Stimulated activated CD4-positive, alpha-beta T cell treated with anti-CD3 and anti-CD28 coated beads, Interleukin-1b, Interleukin-23, amount 100 ng/mL, for 1 hour (primary cell): ENCODE results near the gene PTPRN2.

Experiments used
- DNase-seq, 2 donors: peaks; one replicate each; pipeline ENCODE4 v3.0.0-alpha.2; 2020; ENCODE audit warnings: low read depth in 2 of 2

PTPRN2 gene

DNA sequence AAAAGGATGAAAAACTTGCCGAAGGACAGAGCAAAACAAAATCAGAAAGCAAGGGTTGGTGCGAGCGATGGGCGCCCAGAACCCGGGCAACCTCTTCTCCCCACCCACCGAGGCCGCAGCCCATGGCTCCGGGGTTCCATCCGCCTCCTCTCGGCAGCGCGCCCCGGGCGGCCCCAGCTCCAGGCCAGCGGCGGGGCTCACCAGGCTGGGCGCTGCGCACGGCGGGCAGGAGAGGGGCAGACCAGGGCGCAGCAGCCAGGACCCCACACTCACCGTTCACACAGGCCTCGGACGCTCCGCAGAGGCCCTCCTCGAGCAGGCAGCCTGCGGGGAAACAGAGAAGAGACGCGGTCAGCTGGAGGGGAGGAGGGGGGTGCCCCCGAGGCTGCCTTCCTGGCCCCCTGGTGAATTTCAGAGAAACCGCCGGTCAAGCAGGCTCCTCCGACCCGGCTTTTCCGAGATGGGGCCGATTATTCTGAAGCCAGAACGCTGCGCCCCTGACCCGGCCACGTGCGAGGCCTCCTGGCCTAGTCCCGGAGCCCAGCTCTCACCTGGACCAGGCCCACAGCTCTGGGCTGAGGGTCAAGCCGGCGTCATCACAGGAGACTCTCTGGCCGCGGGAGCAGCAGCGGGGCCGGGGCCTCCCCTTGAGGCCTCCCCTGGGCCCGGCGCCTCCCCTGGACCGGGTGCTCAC is 98.0 kb downstream of the PTPRN2 start:
- DNase-seq: no peak

DNA sequence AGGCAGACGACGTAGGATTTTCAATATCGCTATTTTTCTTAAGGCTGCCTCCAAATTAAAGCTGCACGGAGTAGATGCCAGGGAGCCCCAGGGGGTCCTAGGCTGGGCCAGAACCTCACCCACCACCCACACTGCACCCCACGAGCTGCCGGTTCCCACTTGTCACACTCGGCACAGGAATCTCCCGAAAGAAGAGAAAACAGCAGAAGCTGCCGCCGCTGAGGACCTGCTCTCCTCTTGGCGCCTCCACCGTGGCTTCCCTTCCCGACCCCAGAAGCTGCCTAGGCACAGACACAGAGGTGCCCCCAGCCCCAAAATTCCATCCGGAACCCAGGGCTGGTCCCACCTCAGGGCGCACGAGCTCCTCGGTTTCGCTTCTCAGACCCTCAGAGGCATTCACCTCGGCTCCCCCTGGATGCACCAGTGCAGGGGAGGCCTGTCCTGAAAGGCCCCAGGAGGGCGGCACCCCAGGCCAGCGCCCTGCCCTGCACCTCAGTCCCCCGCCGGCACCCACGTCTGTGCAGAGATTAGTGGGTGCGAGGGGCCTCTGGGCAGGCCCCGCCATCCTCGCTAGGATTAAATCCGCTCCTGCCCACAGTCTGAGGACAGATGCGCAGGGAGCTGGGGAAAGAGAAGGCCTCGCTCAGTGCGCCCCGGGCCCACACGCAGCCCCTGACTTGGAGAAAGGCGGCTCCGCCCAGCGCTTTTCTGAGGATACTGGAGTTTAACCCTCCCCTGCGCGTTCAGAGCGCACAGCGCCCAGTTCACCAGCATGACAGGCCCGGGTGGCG is 99.2 kb downstream of the PTPRN2 start:
- no peak for DNase-seq

DNA sequence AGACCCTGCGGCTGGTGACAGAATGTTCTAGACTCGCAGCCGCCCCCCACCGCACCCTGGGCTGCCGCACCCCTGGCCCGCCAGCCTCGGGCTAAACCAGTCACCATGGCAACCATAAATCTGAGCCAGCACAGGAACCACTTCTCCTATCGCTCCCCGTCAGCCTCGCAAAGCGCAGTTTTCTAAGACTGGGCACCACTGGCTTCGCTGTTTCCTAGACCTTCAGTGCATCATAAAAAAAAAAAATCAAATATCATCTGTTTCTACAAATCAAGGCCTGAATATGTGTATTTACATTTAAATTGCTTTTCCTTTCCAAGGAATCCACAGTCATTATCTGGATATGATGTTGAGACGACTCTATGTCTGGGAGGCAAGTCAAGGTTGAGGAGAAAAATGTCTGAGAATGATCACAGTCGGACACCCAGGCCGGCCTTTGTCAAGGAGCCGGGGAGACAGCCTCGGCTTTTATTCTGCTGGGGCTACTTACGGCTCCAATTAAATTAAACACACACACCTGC is 99.9 kb downstream of the PTPRN2 start:
- DNase-seq: no peak

DNA sequence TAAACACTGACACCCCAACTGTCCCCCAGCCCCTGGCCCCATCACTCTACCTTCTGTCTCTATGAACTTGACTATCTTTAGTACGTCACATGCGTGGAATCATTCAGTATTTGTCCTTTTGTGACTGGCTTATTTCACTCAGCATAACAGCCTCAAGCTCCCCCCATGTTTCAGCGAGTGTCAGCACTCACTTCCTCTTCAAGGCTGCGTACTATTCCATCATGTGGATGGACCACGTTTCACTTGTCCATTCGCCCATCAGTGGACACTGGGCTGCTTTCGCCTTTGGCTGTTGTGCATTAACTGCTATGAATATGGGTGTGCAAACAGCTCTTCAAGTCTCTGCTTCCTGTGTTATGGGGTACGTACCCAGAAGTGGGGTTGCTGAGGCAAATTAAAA is 100.7 kb downstream of the PTPRN2 start:
- no peak for DNase-seq

DNA sequence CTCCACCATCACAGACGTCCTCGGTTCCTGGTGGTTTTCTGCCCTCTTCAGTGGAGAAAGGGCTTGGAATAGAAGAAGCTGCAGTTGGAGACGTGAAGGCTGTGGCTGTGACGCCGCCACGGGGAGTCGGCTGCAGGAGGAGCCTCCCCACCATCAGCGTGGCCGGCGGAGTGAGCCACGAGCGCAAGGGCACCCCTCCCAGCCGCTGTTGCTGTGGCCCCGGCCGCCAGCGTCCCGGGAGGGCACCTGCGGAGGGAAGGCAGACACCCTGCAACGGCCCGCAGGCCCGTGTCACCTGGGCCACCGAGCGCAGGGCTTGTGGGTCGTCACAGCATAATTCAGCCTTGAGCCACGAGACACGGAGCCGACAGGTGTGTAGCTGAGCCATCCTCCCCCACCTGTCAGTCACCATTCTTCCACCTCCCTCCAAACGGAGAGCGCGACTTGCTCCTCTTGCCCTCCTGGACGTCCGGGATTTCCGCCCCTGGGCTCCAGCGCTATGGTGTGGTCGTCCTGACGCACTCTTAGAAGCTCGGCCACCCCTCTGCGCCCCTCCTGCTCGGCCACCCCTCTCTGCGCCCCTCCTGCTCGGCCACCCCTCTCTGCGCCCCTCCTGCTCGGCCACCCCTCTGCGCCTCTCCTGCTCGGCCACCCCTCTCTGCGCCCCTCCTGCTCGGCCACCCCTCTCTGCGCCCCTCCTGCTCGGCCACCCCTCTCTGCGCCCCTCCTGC is 102.7 kb downstream of the PTPRN2 start:
- DNase-seq: no peak

DNA sequence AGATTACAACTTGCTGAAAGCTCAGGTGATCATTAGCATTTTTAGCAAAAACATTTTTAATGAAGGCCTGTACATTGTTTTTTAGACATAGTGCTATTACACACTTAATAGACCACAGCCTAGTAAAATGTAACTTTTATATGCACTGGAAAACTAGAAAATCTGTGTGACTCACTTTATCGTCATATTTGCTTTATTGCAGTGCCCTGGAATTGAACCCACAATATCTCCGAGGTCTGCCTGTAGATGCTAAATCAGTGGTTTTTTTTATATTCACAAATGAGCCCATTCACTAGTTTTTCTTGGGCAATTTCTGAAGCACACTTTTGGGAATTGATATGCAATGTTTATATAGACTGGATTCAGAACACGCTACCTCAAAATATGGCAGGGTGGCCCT is 105.1 kb downstream of the PTPRN2 start:
- no peak for DNase-seq

DNA sequence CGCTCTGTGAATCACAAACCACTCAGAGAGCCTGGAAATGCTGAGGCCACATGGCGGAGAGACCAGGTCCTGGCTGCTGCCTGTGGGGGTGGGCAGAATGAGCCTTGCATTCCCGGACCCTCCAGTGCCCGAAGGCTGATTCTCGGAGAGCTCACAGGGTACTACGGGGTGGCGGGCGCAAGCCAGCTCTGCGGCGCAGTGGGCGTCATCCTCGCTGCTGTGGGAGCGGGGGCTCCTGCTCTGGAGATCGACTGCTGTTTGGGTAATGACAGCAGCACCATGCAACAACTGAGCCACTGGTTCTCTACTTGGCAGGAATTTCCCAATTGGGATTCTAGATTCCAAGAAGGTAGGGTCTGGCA is 108.0 kb downstream of the PTPRN2 start:
- DNase-seq: no peak

DNA sequence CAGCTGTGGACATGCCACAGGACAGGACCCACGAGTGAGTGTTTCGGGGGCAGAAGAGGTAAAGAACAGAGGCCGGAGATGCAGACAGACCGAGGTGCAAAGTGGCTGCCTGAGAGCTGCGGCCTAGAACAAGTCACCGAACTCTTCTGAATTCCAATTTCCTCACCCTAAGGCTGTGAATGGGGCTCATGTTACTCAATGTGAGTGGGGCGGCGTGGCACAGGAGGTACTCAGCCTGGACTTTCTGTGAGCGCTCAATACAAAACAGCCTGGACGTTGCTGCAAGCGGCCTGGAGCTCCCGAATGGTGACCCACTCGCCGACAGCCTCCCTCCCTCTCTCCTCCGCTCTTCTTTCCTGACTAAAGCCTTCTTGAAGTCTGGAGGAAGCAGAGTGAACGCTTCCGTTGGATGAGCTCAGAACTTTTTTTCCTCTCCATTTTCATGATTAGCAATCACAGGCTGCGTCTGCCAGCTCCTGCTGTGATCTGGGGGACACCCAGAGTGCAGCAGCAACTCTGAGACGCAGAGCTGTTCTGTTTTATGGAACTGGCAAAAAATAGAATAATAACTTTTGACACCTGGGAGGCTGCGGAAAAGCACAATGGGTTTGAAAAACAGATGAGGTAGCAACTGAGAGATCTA is 108.5 kb downstream of the PTPRN2 start:
- DNase-seq: no peak

DNA sequence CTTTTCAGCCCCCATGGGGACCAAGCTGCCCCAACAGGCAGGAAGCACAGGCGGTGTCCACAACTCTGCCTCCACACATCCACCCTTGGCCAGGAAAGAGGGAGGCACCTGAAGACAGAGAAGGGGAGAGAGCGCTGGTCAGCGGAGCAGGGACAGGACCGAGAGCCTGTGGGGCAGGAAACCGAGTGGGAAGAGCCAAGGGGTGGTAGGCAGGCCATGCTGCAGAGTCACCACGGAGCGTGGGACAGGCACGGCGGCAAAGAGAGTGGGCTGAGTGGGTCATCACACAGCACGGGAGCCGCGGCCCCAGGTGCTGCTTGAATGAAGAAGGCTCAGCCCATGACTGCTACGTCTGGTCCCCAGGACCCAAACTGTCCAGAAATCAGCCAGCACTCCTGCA is 109.8 kb downstream of the PTPRN2 start:
- no peak for DNase-seq

DNA sequence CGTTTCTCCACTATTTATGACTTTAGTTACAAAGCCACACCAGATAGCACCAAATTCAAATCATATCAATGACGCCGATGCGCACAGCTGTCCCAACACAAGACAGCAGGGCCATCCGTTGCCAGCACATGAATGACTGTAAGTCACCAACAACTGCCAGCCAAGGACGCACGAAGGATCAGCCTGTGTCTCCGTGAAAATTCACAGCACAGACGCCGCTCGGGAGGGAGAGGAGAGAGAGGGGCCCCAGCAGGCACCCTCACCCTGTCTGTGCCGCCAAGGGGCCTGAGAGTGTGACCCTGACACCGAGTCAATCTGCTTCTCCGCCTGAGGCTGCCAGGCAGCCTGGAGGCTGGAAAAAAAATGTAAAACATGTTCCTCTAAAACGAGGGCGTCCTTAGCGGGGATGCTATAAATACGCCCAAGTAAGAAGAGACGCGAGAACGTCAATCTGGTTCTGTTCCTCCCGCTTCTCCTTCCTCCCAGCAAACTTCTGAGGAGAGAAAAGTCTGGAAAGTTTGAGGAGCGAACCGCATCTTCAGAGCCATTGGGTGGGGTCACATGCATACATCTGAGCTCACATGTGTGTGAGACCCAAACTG is 111.2 kb downstream of the PTPRN2 start:
- DNase-seq: no peak

DNA sequence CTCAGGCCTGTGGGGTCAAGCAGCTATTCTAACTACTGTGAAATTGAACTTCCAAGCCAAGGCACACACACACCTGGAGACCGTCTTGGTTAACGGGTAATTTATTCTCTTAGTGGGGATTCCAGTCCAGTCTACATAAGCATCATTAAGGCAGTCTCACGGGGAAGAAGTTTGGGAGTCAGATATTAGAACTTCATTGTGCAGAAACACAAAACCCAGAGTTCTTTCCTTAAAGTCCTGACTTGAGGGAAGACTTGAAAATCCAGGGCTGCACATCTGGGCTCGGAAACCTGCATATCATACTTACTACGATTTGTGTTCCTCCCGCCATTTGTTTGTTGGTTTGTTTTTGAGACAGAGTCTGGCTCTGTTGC is 112.0 kb downstream of the PTPRN2 start:
- DNase-seq: no peak

DNA sequence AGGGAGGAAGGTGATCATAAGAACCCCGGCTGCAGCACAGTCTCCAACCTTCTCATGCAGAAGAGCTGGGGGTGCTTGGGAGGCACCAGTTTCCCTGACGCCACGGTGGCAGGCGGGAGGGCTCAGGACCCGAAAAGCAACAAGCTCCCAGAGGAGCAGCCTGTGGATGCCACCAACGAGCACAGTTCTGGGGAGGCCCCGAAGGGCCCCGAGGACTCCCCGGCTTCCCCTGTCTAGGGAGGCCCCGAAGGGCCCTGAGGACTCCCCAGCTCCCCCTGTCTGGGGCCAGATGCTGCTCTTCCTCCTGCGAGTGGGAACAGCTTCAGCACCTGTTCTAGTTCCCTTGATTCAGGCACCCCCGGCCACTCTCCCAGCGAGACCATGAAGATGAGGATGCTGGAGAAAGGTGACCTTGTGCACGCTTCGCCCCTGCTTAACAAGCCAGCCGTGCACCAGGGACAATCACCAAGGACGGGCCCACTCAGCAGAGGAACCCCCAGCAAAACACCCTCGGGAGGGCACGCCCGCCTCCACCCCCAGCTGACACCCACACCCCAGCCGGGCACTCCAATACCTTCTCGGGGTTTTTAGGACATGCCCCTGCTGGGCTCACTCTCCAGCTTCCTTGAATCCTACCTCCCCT is 112.5 kb downstream of the PTPRN2 start:
- DNase-seq: no peak

DNA sequence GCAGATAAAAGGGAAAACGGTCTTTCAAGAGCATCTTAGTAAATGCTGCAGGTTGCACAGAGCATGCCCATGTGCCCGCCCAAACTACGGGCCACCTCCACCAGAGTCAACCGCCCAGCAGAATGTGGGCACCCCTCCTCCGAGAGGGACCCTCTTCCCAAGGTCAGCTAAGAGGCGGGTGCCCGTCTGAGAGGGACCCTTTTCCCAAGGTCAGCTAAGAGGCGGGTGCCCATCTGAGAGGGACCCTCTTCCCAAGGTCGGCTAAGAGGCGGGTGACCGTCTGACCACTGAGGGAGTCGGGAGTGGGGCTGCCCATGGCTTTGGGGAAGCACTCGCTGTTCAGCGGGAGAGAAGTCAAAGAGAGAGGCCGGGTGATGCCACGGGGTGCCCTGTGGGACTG is 113.1 kb downstream of the PTPRN2 start:
- no peak for DNase-seq

DNA sequence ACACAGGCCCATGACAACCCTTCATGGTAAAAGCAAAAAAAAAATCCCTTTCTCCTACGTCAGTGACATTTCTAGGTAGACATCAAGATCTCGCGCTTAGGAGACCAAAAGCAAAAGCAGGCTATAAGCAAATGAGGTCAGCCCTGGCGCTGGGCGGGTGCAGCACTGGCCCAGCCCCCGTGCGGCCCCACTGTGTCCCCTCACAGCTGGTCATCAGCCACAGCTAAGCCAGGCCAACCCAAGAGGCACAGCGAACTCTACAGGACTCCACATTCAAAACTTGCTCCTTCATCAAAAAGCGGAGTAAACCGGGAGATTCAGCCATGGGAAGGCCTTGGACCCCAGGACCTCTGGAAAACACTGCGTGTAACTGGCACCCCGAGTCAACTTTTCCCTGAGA is 113.7 kb downstream of the PTPRN2 start:
- DNase-seq: no peak

DNA sequence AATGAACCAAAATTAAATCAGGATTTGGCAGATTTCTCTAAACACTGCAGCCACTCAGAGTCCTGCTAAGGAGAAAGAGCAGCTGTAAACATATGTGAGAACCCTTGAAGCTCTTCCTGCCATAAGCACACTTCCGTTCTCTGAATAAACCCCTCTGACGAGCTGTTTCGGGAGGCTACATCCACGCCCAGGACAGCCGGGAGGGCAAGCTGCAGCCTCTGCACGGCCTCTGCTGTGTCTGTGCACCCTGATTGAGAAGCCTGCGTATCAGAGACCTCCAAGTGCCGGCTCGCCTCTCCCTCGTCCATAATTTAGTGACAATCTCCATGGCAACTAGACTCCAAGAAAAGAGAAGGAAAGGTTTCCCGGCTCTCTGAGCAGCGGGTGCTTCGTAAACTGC is 114.4 kb downstream of the PTPRN2 start:
- DNase-seq: no peak

DNA sequence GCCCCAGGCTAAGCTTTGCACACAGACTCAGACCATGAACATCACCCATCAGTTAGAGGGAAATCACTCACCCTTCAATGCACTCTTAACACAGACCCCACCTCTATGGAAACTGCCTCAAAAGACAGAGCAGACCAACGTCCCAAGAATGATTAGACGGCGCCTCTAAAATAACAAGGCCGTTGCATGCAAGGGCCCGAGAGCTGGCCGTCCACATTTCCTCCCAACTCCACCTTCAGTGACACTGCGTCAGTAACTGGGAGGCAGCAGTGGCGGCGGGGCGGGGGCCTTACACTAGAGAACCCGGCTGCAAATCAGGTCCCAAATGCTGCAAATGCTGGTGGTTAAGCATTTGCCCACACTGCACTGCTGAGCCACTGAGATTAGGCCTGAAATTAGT is 115.0 kb downstream of the PTPRN2 start:
- no peak for DNase-seq

DNA sequence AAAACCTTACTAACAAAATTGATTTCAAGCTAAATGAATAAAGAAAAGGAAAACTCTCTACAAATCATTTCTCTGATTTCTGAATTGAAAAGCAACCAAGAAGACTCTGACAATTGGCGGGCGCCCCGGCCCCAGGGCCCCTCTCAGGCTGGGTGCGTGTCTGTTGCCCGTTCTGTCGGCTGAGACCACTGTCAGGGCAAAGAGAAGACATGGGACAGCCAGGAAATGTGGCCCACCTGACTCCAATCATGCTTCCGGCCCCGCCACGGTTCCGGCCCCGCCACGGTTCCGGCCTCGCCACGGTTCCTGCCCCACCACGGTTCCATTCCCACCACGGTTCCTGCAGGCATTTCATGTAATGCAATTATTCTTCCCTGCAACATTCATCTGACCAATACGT is 115.9 kb downstream of the PTPRN2 start:
- DNase-seq: no peak

DNA sequence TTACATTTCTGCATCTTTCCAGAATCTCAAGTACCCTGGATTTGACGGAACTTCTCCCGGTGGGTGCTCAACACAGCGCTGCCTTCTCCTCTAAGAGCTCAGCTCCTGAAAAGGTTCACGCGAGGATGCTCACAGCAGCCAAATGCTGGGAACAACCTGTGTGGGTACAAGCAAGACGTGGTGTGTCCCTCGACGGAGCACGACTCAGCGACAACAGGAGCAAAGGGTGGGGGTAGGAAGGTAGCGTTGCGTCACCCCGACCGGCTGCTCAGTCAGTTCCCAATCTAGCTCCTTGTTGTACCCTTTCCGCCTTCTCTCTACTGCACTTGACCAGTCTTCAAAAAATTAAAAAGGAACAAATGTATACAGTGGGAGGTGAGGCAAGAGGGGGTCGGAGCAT is 117.3 kb downstream of the PTPRN2 start:
- DNase-seq: no peak

DNA sequence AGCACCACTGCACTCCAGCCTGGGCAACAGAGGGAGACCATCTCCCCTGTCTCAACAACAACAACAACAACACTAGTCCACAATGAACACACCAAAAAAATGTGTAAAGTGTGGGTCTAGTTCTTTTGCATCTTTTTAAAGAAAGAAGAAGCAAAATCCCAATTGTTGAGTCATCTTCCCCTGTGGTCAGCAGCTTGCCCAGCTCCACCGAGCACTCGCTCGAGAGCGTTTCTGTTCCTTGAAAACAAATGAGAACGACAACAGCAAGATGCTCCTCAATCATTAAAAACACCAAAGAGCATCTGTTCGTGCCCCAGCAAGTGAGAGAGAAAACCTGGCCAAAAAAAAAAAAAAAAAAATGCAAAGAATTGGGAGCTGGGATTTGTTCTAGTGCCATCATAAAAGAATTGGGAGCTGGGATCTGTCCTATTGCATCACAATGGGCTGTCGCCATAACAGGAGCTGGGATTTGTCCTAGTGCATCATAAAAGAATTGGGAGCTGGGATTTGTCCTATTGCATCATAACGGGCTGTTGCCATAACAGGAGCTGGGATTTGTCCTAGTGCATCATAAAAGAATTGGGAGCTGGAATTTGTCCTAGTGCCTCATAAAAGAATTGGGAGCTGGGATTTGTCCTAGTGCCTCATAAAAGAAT is 118.1 kb downstream of the PTPRN2 start:
- DNase-seq: no peak

DNA sequence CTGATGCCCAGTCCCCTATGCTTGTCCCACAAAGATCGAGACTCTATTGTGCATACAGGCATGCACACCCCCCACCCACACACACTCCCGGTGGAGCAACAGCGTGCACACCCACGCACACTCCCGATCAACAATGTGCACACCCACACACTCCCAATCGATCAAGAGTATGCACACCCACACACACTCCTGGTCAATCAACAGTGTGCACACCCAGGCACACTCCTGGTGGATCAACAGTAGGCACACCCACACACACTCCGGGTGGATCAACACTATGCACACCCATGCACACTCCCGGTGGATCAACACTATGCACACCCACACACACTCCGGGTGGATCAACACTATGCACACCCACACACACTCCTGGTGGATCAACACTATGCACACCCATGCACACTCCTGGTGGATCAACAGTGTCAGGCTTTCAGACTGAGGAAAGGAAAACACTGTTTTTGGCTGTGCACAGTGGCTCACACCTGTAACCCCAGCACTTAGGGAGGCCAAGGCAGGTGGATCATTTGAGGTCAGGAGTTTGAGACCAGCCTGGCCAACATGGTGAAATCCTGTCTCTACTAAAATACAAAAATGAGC is 118.8 kb downstream of the PTPRN2 start:
- DNase-seq: no peak
